Measurements from ENCODE around the gene TOGARAM1.
"Not testable (repeated sequence)": the region's sequence is repeated elsewhere in the genome, so short reads cannot be mapped to it uniquely, and the experiment has no call there.

Gene TOGARAM1

GRCh38 chr14:45065956-45066355 lies 104.0 kb downstream of the TOGARAM1 start:
- TF ChIP-seq CTCF (IDR thresholded peaks at IDR 0.05; ENCODE audit: control insufficient read depth, extremely low read depth, insufficient read depth): no peak
- H3K4me3 ChIP-seq (ENCODE audit: low read depth, low read length): no peak overlapping the region
- DNase-seq (ENCODE audit: low read depth): no peak

- no peak for TF ChIP-seq CTCF (IDR thresholded peaks at IDR 0.05; ENCODE audit: control insufficient read depth, extremely low read depth, insufficient read depth)
- no peak for DNase-seq (ENCODE audit: low read depth)
- no peak overlapping the region for H3K4me3 ChIP-seq (ENCODE audit: low read depth, low read length)
These were observed 104.7 kb downstream of the TOGARAM1 start for GRCh38 chr14:45066667-45067066.

DNA sequence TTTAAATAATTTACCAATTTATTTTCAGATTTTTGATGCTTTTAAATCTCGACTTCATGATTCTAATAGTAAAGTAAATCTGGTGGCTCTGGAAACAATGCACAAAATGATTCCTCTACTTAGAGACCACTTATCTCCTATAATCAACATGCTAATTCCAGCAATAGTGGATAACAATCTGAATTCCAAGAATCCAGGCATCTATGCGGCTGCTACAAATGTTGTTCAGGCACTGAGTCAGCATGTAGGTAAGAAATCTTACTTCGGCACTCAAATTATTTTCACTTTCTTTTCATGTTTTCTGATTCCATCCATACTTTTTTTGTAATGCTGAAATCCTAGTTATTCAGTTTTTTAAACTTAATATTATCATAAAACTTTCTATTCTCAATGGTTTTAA lies 106.4 kb downstream of the TOGARAM1 start:
- no peak for DNase-seq (ENCODE audit: low read depth)
- no peak for TF ChIP-seq CTCF (IDR thresholded peaks at IDR 0.05; ENCODE audit: control insufficient read depth, extremely low read depth, insufficient read depth)
- no peak overlapping the region for H3K4me3 ChIP-seq (ENCODE audit: low read depth, low read length)

DNA sequence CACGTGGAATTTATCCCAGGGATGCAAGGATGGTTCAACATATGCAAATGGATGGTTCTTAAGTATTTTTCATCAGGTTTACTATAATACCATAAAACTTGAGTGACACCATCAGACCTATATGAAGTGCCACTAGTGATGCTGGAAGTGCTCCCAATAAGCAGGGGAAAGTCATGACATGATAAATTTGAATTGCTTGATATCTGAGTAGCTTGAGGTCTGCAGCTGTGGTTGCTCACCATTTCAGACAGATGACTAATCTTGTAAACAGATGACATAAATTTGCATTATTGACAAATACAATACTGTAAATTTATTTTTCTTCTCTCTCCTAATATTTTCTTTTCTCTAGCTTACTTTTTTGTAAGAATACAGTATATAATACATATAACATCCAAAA lies 108.2 kb downstream of the TOGARAM1 start:
- no peak overlapping the region for H3K4me3 ChIP-seq (ENCODE audit: low read depth, low read length)
- DNase-seq (ENCODE audit: low read depth): no peak
- no peak for TF ChIP-seq CTCF (IDR thresholded peaks at IDR 0.05; ENCODE audit: control insufficient read depth, extremely low read depth, insufficient read depth)

- DNase-seq (ENCODE audit: low read depth): no peak
- no peak for TF ChIP-seq CTCF (IDR thresholded peaks at IDR 0.05; ENCODE audit: control insufficient read depth, extremely low read depth, insufficient read depth)
- no peak overlapping the region for H3K4me3 ChIP-seq (ENCODE audit: low read depth, low read length)
These were observed 110.1 kb downstream of the TOGARAM1 start for GRCh38 chr14:45072126-45072525.

GRCh38 chr14:45073231-45073879 lies 111.4 kb downstream of the TOGARAM1 start:
- no peak for DNase-seq (ENCODE audit: low read depth)
- TF ChIP-seq CTCF (IDR thresholded peaks at IDR 0.05; ENCODE audit: control insufficient read depth, extremely low read depth, insufficient read depth): no peak
- H3K4me3 ChIP-seq (ENCODE audit: low read depth, low read length): no peak overlapping the region

DNA sequence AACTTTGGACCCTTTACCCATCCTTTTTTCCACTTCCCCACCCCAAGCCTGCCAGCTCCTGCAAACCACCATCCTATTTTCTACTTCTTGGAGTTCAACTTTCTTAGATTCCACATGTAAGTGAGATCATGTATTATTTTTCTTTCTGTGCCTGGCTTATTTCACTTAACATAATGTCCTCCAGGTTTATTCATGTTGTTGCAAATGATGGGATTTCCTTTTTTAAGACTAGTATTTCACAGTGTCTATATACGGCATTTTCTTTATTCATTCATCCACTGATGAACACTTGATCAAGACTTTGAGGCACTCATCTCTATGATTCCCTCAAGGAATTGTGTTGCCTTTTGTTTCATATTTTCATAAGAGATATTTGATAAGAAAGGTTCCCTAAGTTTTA lies 116.3 kb downstream of the TOGARAM1 start:
- DNase-seq (ENCODE audit: low read depth): no peak

GRCh38 chr14:45080416-45080968 lies 118.5 kb downstream of the TOGARAM1 start:
- not testable (repeated sequence) for H3K4me3 ChIP-seq (ENCODE audit: low read depth, low read length); DNase-seq (ENCODE audit: low read depth)

More for the DNA sequence above, 116.3 kb downstream of the TOGARAM1 start:
- no peak overlapping the region for H3K4me3 ChIP-seq (ENCODE audit: low read depth, low read length)
- no peak for TF ChIP-seq CTCF (IDR thresholded peaks at IDR 0.05; ENCODE audit: control insufficient read depth, extremely low read depth, insufficient read depth)

DNA sequence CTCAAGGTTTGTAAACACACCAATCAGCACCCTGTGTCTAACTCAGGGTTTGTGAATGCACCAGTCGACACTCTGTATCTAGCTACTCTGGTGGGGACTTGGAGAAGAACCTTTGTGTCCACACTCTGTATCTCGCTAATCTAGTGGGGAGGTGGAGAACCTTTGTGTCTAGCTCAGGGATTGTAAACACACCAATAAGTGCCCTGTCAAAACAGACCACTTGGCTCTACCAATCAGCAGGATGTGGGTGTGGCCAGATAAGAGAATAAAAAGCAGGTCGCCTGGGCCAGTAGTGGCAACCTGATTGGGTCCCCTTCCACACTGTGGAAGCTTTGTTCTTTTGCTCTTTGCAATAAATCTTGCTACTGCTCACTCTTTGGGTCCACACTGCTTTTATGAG lies 119.1 kb downstream of the TOGARAM1 start:
- not testable (repeated sequence) for DNase-seq (ENCODE audit: low read depth); H3K4me3 ChIP-seq (ENCODE audit: low read depth, low read length)

Measured in LNCaP clone FGC (cell line).